ENCODE data around the gene DNASE1L3.

Gene DNASE1L3

GRCh38 chr3:58144478-58145325 lies 66.1 kb downstream of the DNASE1L3 start:
- H3K79me2 ChIP-seq (ENCODE audit: insufficient read depth, low read depth) = no peaks in the 10 kb centered on the region
- no peak overlapping the region for H3K27ac ChIP-seq
- TF ChIP-seq, protein P1, sequence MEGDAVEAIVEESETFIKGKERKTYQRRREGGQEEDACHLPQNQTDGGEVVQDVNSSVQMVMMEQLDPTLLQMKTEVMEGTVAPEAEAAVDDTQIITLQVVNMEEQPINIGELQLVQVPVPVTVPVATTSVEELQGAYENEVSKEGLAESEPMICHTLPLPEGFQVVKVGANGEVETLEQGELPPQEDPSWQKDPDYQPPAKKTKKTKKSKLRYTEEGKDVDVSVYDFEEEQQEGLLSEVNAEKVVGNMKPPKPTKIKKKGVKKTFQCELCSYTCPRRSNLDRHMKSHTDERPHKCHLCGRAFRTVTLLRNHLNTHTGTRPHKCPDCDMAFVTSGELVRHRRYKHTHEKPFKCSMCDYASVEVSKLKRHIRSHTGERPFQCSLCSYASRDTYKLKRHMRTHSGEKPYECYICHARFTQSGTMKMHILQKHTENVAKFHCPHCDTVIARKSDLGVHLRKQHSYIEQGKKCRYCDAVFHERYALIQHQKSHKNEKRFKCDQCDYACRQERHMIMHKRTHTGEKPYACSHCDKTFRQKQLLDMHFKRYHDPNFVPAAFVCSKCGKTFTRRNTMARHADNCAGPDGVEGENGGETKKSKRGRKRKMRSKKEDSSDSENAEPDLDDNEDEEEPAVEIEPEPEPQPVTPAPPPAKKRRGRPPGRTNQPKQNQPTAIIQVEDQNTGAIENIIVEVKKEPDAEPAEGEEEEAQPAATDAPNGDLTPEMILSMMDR (conservative IDR thresholded peaks at IDR 0.05; ENCODE audit: low read depth, low read length) = no peak
- H2AFZ ChIP-seq (ENCODE audit: low read depth) = no peak overlapping the region
- no peak overlapping the region for H3K4me3 ChIP-seq (IDR thresholded peaks at IDR 0.05; ENCODE audit: insufficient read depth, low read depth, low read length)
- H4K20me1 ChIP-seq (ENCODE audit: insufficient read depth) = no peaks in the 10 kb centered on the region
- no peak overlapping the region for H3K9ac ChIP-seq
- H3K4me2 ChIP-seq = no peak overlapping the region
- H3K4me1 ChIP-seq (ENCODE audit: low read depth, poor library complexity, severe bottlenecking) = peaks cover 7% of the 10 kb centered on the region
- H3K27me3 ChIP-seq (ENCODE audit: insufficient read depth, low read depth) = no peaks in the 10 kb centered on the region
- no peaks in the 10 kb centered on the region for H3K36me3 ChIP-seq (ENCODE audit: insufficient read depth)

DNA sequence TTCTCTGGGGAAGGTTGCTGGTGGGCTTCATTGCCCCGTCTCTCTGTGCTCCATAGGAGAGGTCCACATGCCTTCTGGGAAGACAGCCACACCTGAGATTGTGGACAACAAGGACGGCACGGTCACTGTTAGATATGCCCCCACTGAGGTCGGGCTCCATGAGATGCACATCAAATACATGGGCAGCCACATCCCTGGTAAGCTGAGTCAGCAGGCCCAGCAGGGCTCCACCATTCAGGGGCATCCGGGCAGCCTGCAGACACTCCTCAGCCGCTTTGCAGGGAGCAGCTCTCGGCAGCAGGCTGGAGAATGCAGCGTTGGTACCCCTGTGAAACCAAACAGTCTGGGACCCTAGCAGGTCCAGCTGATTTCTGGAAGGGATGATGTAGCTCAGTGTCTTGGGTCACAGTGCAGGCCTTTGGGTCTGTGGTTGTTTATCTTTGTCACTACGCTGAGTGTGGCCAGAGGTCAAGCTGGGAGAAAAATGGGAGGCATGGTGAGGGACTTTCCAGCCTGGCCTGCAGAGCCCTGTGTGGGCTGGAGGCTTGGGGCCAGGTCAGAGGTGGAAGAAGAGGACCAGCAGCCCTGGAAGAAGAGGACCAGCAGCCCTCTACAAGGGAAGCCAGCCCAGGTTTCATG lies 67.2 kb downstream of the DNASE1L3 start:
- H4K20me1 ChIP-seq (ENCODE audit: insufficient read depth) = no peaks in the 10 kb centered on the region
- no peak overlapping the region for H3K4me2 ChIP-seq
- H3K79me2 ChIP-seq (ENCODE audit: insufficient read depth, low read depth) = no peaks in the 10 kb centered on the region
- H3K27ac ChIP-seq = no peak overlapping the region
- H3K36me3 ChIP-seq (ENCODE audit: insufficient read depth) = no peaks in the 10 kb centered on the region
- H3K27me3 ChIP-seq (ENCODE audit: insufficient read depth, low read depth) = no peaks in the 10 kb centered on the region
- H2AFZ ChIP-seq (ENCODE audit: low read depth) = no peak overlapping the region
- no peak overlapping the region for H3K9ac ChIP-seq
- H3K4me3 ChIP-seq (IDR thresholded peaks at IDR 0.05; ENCODE audit: insufficient read depth, low read depth, low read length) = no peak overlapping the region
- TF ChIP-seq, protein P1 (conservative IDR thresholded peaks at IDR 0.05; ENCODE audit: low read depth, low read length) = no peak
- H3K4me1 ChIP-seq (ENCODE audit: low read depth, poor library complexity, severe bottlenecking) = peaks cover 7% of the 10 kb centered on the region

Measured in KMS-11 (cell line).